Neural cell (in vitro differentiated cells): ENCODE data around the gene PROX2.
A peak's percentile ranks its signal among the peaks of the same experiment; 100 is the strongest.

Experiments used
- CTCF ChIP-seq: fragments of 450-650 bp; IDR thresholded peaks from 2 replicates; pipeline ENCODE4 v1.5.1; 2014; ENCODE audit warnings: antibody characterized with exemption, mild to moderate bottlenecking, moderate library complexity; ENCODE audit not compliant: poor library complexity, severe bottlenecking
- EP300 ChIP-seq: fragments of 450-650 bp; conservative IDR thresholded peaks from 2 replicates; pipeline ENCODE4 v1.6.1; 2014; ENCODE audit warnings: antibody characterized with exemption, mild to moderate bottlenecking, moderate library complexity; ENCODE audit not compliant: poor library complexity, severe bottlenecking
- EZH2 ChIP-seq: fragments of 200-600, 300-800 bp; shearing (Covaris generic), sonication (generic); IDR thresholded peaks from 2 replicates; pipeline ENCODE4 v1.6.1; 2014; ENCODE audit warnings: antibody characterized with exemption, low read length, borderline replicate concordance, mild to moderate bottlenecking; ENCODE audit not compliant: insufficient read depth, poor library complexity, severe bottlenecking
- MXI1 ChIP-seq: fragments of 450-650 bp; conservative IDR thresholded peaks from 2 replicates; pipeline ENCODE4 v1.6.1; 2014; ENCODE audit warnings: antibody characterized with exemption, mild to moderate bottlenecking; ENCODE audit not compliant: poor library complexity, severe bottlenecking
- POLR2AphosphoS5 ChIP-seq: IDR thresholded peaks from 2 replicates; pipeline ENCODE4 v1.6.1; 2012
- RAD21 ChIP-seq: fragments of 450-650 bp; conservative IDR thresholded peaks from 2 replicates; pipeline ENCODE4 v1.6.1; 2014; ENCODE audit warnings: antibody characterized with exemption, mild to moderate bottlenecking, moderate library complexity
- REST ChIP-seq: IDR thresholded peaks from 2 replicates; pipeline ENCODE4 v1.6.1; 2012; ENCODE audit warnings: borderline replicate concordance
- TAF1 ChIP-seq: IDR thresholded peaks from 2 replicates; pipeline ENCODE4 v1.6.1; 2012; ENCODE audit warnings: low read depth

GRCh38 chr14:74922752-74923401 lies 46.9 kb upstream of the PROX2 start, which contains the start of gene RPS6KL1:
- TF ChIP-seq CTCF (peak; percentile 17), EZH2 (no peak), TAF1 (no peak), POLR2AphosphoS5 (peak; percentile 93), RAD21 (peak; percentile 41), REST (peak; percentile 60), MXI1 (peak; percentile 92), EP300 (peak; percentile 30)
